Gastroesophageal sphincter (tissue), 4 donors: Measurements from ENCODE around the gene UBE2E2. TPM values are rescaled to one million over a fixed set of nuclear protein-coding genes. Genes with fewer than 3 reads are reported as not detected.

ENCODE experiments used
- ATAC-seq: fragments of 150-250 bp; one replicate; pipeline ENCODE4 v1.9.1; 2016; ENCODE audit warnings: mild to moderate bottlenecking, moderate library complexity
- H3K27ac ChIP-seq, 4 donors: fragments of 200-600 bp; sonication (generic) in 3 of 4; 1 replicate in 3 of 4; 2 replicates in 1 of 4; pipeline ENCODE4 v1.5.1; 2016 to 2019
- H3K27me3 ChIP-seq: fragments of 200-600 bp; sonication (generic); one replicate; pipeline ENCODE4 v1.5.1; 2019
- H3K36me3 ChIP-seq, 2 donors: fragments of 200-600 bp; sonication (generic); one replicate each; pipeline ENCODE4 v1.5.1; 2019; ENCODE audit warnings: control low read depth in 1 of 2
- H3K4me1 ChIP-seq, 3 donors: fragments of 200-600 bp; sonication (generic); 1 replicate in 2 of 3; 2 replicates in 1 of 3; pipeline ENCODE4 v1.5.1; 2016 to 2019; ENCODE audit warnings: control low read depth in 2 of 3
- H3K4me3 ChIP-seq, 2 donors: fragments of 200-600 bp; sonication (generic); one replicate each; pipeline ENCODE4 v1.5.1; 2019; ENCODE audit warnings: mild to moderate bottlenecking in 1 of 2, moderate library complexity in 1 of 2
- H3K9me3 ChIP-seq, 3 donors: fragments of 200-600 bp; sonication (generic); one replicate each; pipeline ENCODE4 v1.5.1; 2017 to 2019; ENCODE audit warnings: control low read depth in 2 of 3
- EP300 ChIP-seq: sonication (generic); formaldehyde crosslinking; IDR thresholded peaks from one replicate; pipeline ENCODE4 v1.6.1; 2017; ENCODE audit warnings: antibody characterized with exemption, mild to moderate bottlenecking
- POLR2A ChIP-seq, 2 donors: fragments of 450-650 bp; IDR thresholded peaks; one replicate each; pipeline ENCODE4 v1.6.1; 2017; ENCODE audit warnings: antibody characterized with exemption in 2 of 2, mild to moderate bottlenecking in 2 of 2, moderate library complexity in 1 of 2
- POLR2AphosphoS5 ChIP-seq: sonication (generic); formaldehyde crosslinking; IDR thresholded peaks from one replicate; pipeline ENCODE4 v1.6.1; 2017; ENCODE audit warnings: antibody characterized with exemption
- WGBS, 2 donors: methylation state at CpG; one replicate each; pipeline ENCODE4 v1.1.5; 2018; ENCODE audit warnings: low coverage in 1 of 2; 5-methylcytosine and 5-hydroxymethylcytosine counted together
- total RNA-seq, 4 donors: library from RNA; depleted of rRNA; stranded (reverse); fragments of >200 nt; gene quantifications; one replicate each; pipeline ENCODE4 v1.1.0, GENCODE V29; 2016
- TF ChIP-seq, protein P1 (sequence below), 4 experiments: fragments of 200-600 bp in 2 of 4; fragments of 450-650 bp in 2 of 4; sonication (generic) in 1 of 4; IDR thresholded peaks; one replicate each; pipeline ENCODE4 v1.5.1; 2017 to 2019; ENCODE audit warnings: antibody characterized with exemption in 4 of 4, mild to moderate bottlenecking in 2 of 4, moderate library complexity in 2 of 4

Gene UBE2E2
- total RNA-seq, 4 donors from 2014 or later: 35.8 to 114 (median 70.2) TPM

DNA sequence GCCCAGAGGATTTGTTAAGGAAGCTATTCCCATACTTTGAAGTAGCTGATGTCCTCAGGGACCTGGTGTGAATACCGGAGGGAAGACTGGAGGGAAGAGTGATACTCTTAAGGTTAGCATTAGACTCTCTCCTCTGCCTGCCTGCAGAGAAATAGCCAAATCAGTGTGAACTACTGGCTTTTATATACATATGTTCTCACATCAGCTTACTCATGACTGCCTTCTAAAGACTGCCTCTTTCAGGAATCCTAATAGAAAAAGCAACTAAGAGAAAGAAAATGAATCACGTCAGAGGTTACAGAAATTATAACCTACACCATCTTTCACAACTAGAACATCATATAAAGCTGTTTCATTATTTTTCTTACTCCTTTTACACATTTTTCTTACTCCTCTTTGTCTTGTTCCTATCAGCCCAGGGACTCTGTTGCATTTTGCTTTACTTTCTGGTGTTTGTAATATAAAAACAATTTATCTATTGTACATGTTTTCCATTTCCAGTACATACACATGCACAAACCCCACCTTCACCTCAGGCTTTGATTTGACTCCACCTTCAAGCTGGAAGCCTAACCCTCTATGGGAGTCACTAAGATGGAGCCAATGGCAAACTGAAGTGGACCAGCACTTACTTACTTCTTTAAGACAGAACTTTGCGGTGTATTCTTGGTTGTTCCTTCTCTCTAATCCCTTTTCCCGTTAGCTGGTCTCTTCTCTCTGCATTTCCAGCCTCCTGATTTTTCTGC is 345.0 kb downstream of the UBE2E2 start:
- Histone ChIP-seq H3K4me3 (no peak overlapping the region), H3K9me3 (no peaks in the 10 kb centered on the region), H3K4me1 (no peaks in the 10 kb centered on the region), H3K27ac (no peak overlapping the region), H3K36me3 (no peaks in the 10 kb centered on the region), H3K27me3 (no peaks in the 10 kb centered on the region)
- TF ChIP-seq EP300 (no peak), POLR2AphosphoS5 (no peak), POLR2A (IDR thresholded peaks at IDR 0.05) (no peak)
- TF ChIP-seq, protein P1, sequence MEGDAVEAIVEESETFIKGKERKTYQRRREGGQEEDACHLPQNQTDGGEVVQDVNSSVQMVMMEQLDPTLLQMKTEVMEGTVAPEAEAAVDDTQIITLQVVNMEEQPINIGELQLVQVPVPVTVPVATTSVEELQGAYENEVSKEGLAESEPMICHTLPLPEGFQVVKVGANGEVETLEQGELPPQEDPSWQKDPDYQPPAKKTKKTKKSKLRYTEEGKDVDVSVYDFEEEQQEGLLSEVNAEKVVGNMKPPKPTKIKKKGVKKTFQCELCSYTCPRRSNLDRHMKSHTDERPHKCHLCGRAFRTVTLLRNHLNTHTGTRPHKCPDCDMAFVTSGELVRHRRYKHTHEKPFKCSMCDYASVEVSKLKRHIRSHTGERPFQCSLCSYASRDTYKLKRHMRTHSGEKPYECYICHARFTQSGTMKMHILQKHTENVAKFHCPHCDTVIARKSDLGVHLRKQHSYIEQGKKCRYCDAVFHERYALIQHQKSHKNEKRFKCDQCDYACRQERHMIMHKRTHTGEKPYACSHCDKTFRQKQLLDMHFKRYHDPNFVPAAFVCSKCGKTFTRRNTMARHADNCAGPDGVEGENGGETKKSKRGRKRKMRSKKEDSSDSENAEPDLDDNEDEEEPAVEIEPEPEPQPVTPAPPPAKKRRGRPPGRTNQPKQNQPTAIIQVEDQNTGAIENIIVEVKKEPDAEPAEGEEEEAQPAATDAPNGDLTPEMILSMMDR (IDR thresholded peaks at IDR 0.05): no peak
- no peak for ATAC-seq
- WGBS, 2 donors: 75 to 89% methylated on average over 3 to 4 of the region's 4 CpGs

DNA sequence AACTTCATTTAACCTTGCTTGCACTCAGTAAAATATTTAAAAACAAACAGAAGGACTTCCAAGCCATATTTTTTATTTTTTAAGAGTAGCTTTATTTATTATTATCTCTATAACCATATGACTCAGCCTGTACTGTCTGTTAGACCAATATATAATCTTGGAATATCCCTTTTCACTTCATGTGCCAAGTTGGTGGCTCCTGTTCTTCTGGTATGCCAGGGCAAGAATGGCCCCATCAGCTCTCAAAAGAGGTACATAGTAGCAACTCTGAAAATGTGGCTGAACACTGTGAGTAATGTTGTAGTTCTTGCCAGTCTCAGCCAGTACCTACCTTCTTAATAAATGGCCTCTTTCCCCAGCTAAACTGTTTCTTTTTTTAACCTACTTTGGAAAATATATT is 345.6 kb downstream of the UBE2E2 start:
- Histone ChIP-seq H3K36me3 (no peaks in the 10 kb centered on the region), H3K27ac (no peak overlapping the region), H3K4me3 (no peak overlapping the region), H3K9me3 (no peaks in the 10 kb centered on the region), H3K27me3 (no peaks in the 10 kb centered on the region), H3K4me1 (no peaks in the 10 kb centered on the region)
- ATAC-seq: no peak
- TF ChIP-seq, protein P1 (IDR thresholded peaks at IDR 0.05): no peak
- TF ChIP-seq EP300 (no peak), POLR2A (IDR thresholded peaks at IDR 0.05) (no peak), POLR2AphosphoS5 (no peak)

- Histone ChIP-seq H3K4me3 (no peak overlapping the region), H3K4me1 (no peaks in the 10 kb centered on the region), H3K27me3 (no peaks in the 10 kb centered on the region), H3K36me3 (no peaks in the 10 kb centered on the region), H3K9me3 (no peaks in the 10 kb centered on the region), H3K27ac (no peak overlapping the region)
- TF ChIP-seq EP300 (no peak), POLR2A (IDR thresholded peaks at IDR 0.05) (no peak), POLR2AphosphoS5 (no peak)
- TF ChIP-seq, protein P1 (IDR thresholded peaks at IDR 0.05): no peak
- no peak for ATAC-seq
- 92 to 94% methylated on average over 3 to 8 of the region's 8 CpGs for WGBS, 2 donors
Observed at GRCh38 chr3:23549148-23549910, 346.2 kb downstream of the UBE2E2 start.

DNA sequence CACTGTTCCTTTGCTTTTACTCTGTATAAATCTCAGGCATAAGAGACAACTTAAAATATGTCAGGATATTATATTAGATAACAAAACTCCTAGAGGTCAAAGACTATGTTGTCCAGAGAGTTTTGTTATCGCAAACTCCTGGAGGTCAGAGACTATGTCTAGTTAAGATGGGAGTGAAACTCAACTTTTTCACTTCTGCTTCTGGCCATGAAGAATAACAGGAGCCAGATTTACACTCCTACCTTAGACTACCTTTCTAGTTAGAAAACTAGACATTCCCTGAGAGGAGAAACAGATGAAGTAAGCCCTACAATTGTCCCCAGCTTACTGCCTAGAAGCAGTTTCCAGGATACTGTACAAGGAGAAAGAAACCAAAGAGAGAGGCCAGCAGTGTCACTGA is 347.3 kb downstream of the UBE2E2 start:
- H3K9me3 ChIP-seq: no peaks in the 10 kb centered on the region
- TF ChIP-seq POLR2A (IDR thresholded peaks at IDR 0.05) (no peak), POLR2AphosphoS5 (no peak), EP300 (no peak)
- TF ChIP-seq, protein P1 (IDR thresholded peaks at IDR 0.05): no peak
- no peaks in the 10 kb centered on the region for H3K36me3 ChIP-seq
- ATAC-seq: no peak
- no peaks in the 10 kb centered on the region for H3K4me1 ChIP-seq
- no peak overlapping the region for H3K4me3 ChIP-seq
- H3K27ac ChIP-seq: no peak overlapping the region
- 100% methylated on average over 1 of the region's 1 CpG for WGBS, 2 donors
- H3K27me3 ChIP-seq: no peaks in the 10 kb centered on the region

DNA sequence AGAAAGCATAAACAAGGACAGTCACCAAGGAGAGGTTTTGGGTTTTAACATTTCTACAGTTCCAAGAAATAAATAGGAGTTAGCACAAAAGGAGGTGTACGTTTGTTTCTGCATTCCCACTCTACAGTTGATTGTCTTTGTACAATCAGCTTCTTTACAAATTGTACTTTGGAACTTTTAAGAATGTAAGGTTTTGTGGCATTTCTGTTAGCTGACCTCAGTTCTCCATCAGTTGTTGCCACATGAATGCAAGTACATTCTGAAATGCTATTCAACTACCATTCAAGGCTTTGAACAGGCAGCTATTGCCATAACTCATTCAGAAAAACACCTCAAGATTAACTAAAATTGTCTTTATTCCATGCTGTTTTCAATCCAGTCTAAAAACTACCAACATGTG is 349.4 kb downstream of the UBE2E2 start:
- no peak overlapping the region for H3K27ac ChIP-seq
- WGBS, 2 donors: 73 to 89% methylated on average over 1 of the region's 1 CpG

More for the DNA sequence above, 349.4 kb downstream of the UBE2E2 start:
- H3K27me3 ChIP-seq: no peaks in the 10 kb centered on the region
- H3K4me3 ChIP-seq: no peak overlapping the region
- no peaks in the 10 kb centered on the region for H3K36me3 ChIP-seq
- no peak for ATAC-seq
- TF ChIP-seq, protein P1 (IDR thresholded peaks at IDR 0.05): no peak
- TF ChIP-seq POLR2AphosphoS5 (no peak), EP300 (no peak), POLR2A (IDR thresholded peaks at IDR 0.05) (no peak)
- no peaks in the 10 kb centered on the region for H3K9me3 ChIP-seq
- H3K4me1 ChIP-seq: no peaks in the 10 kb centered on the region
